AG04449 (cell line): Measurements from ENCODE around the gene DCANP1.
A peak's percentile ranks its signal among the peaks of the same experiment; 100 is the strongest.

Source experiments
- CTCF ChIA-PET: fragments of 350-600 bp; formaldehyde crosslinking; extraction: SDS; loops from one replicate; lab custom pipeline; 2021; ENCODE audit warnings: antibody characterized with exemption; lab: Yijun Ruan, JAX
- POLR2A ChIA-PET: fragments of 400-600, 350-600 bp; formaldehyde crosslinking; extraction: SDS; loops from one replicate; lab custom pipeline; 2020; ENCODE audit warnings: antibody characterized with exemption, inconsistent platforms; lab: Yijun Ruan, JAX
- DNase-seq: peaks from one replicate; pipeline ENCODE4 v3.0.0-alpha.2; 2010; ENCODE audit warnings: low read depth, low spot score
- H3K4me3 ChIP-seq: 2 replicates; pipeline ENCODE4 v1.5.1; 2011; ENCODE audit warnings: low read depth, mild to moderate bottlenecking, control low read depth, low read length
- TF ChIP-seq, protein P1 (sequence below): IDR thresholded peaks from one replicate; pipeline ENCODE4 v1.5.1; 2011; ENCODE audit warnings: mild to moderate bottlenecking, moderate library complexity, low read length, control low read depth, inconsistent platforms; ENCODE audit not compliant: insufficient read depth; ENCODE audit errors: missing control alignments

DCANP1 gene

DNA sequence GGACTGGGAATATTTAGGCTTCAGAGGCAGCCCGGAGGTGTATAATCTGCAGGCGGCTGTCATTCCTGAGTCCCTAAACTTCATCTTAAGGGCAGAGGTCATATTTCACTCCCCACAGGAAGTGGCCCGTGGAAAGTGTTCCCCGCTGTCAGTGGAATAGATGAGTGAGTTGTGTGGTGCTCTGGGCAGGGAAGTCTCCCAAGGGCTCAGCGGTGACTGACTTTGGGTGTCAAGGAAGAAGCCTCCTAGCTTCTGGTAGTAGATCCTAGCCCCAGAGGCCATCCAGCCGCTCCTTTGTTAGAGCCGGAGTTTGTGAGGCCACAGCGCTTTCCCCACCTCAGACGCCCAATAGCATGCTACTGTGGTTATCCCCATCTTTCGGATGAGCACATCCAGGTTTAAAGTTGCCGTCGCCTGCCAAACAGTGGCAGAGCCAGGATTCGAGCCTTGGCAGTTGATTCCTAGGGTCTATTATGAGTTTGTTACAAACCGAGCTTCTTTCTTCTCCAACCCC, 43.9 kb upstream of the DCANP1 start:
- DNase-seq, result no peak
- POLR2A ChIA-PET, result no interaction called here
- H3K4me3 ChIP-seq, result no peak overlapping the region
- CTCF ChIA-PET, result interaction anchor here (1.0 to 10.7 kb wide), 5 partner anchors 26 to 75 kb away, joined by 4 to 85 read pairs (median 24); no protein-coding TSS in a partner anchor
- TF ChIP-seq, protein P1, sequence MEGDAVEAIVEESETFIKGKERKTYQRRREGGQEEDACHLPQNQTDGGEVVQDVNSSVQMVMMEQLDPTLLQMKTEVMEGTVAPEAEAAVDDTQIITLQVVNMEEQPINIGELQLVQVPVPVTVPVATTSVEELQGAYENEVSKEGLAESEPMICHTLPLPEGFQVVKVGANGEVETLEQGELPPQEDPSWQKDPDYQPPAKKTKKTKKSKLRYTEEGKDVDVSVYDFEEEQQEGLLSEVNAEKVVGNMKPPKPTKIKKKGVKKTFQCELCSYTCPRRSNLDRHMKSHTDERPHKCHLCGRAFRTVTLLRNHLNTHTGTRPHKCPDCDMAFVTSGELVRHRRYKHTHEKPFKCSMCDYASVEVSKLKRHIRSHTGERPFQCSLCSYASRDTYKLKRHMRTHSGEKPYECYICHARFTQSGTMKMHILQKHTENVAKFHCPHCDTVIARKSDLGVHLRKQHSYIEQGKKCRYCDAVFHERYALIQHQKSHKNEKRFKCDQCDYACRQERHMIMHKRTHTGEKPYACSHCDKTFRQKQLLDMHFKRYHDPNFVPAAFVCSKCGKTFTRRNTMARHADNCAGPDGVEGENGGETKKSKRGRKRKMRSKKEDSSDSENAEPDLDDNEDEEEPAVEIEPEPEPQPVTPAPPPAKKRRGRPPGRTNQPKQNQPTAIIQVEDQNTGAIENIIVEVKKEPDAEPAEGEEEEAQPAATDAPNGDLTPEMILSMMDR, result no peak

DNA sequence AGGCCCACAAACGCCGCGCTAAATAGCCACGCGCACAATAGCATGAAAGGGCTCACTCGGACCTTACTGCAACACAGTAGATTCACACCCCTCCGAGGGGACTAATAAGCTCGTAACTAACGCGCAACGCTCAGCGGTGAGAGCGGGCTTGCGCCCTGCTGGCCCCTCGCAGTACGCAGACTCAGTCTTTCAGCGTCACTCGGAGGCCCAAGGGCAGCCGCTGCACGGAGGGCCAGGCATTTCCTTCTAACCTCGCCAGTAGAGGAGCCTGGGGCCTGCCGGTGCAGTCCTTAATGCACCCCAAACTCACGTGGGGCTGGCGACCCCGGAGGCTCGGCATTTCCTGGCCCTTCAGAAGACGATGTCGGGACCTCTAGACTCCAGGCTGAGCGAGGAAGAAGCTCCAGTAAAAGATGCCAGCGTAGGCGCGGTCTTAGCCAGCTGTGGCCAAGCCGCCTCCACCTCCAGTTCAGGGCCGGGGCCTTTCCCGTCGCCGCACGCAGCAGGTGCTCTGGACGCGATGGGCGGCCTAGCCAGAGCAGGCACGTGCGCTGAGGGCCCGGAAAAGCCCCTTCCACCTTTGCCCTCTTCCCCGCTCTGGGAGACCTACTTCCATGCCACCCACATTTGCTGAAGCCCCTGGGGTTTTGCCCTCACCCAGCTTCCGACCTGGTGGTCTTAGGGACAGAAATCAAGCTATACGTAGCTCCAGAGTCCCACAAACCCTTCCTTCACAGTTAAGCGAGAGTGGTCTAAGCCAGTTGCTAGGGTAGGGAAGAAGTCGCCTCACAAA, 43.3 kb upstream of the DCANP1 start:
- DNase-seq, result no peak
- H3K4me3 ChIP-seq, result no peak overlapping the region
- CTCF ChIA-PET, result interaction anchor here (1.0 to 10.7 kb wide), 5 partner anchors 25 to 76 kb away, joined by 4 to 85 read pairs (median 24); no protein-coding TSS in a partner anchor
- POLR2A ChIA-PET, result no interaction called here
- TF ChIP-seq, protein P1, result no peak

DNA sequence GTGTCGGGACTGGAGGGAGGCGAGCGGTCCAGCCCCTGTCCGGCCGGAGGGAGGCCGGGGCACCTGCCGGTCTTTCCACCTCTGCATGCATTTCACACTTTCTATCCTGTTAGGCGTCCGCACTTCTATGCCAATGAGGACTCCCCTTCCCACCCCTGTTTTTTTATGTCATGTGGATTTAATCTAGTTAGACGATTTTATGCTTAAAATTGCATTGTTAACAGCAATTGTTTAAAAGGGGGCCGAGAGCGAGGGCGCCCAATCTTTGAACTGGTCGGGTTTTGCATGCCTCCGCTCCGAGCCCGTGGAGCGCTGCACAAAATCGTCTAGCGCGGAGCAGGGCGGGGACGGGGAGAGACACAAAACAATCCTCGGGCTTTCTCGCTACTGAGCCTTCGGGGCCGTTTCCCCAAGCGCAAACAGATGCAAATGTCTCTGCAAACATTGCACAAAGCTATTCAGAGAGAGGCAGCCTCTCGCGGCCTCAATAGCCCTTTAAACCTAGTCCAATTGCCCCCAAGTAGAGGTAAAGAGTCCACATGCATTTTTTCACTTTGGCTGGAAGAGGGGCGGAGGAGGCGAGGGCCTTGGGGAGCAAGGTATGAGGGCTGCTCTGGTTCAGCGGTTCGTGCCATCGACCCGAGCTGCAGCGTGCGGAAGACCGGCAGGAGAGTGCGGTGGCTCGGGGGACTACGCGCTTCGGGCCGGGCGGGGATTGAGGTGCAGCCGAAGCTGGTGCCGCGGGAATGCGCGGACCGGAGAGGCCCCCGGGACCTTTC, 42.5 kb upstream of the DCANP1 start:
- no peak for DNase-seq
- ChIA-PET CTCF (interaction anchor here (1.0 to 10.7 kb wide), 5 partner anchors 24 to 77 kb away, joined by 4 to 85 read pairs (median 24); no protein-coding TSS in a partner anchor), POLR2A (no interaction called here)
- no peak overlapping the region; the same call in 1 of the 2 replicates for H3K4me3 ChIP-seq
- TF ChIP-seq, protein P1, result no peak

DNA sequence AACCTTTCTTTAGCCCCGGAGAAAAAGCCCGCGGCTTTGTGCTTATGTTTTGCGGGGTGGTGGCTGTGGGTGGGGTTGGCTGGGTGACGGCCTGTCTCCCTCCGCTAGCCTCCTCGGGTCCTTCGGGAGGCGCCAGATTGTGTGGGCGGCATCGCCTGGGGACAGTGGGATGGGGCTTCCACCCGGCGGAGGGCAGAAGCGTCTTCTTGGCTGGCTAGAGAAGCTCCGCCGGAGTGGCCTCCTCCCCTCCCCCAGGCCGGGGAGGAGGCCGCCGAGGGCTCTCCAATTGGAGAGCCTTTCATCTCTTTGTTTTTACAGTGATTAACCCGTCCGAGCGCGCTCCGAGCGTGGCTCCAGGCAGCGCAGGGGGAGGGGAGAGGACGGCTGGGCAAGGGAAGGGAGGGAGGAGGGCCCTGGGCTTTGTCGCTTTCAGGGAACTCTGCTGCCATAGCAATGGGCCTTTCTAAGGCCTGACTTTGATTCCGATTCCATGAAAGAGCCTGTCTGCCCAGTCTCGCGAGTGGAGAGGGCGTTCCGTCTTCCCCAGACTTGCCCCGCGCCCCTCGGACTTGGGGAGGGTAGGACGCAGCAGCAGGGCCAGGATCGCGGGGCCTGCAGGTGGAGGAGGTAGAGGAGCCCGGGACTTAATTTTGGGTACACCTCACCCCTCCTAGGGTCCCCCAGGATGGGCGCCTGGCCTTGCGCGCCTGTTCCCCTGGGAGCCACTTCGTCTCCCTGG, 41.7 kb upstream of the DCANP1 start:
- H3K4me3 ChIP-seq, result peak overlapping the region; percentile 56
- POLR2A ChIA-PET, result no interaction called here
- CTCF ChIA-PET, result interaction anchor here (1.0 to 10.7 kb wide), 8 partner anchors 16 to 77 kb away, joined by 3 to 85 read pairs (median 6); no protein-coding TSS in a partner anchor
- DNase-seq, result no peak
- TF ChIP-seq, protein P1, result no peak

DNA sequence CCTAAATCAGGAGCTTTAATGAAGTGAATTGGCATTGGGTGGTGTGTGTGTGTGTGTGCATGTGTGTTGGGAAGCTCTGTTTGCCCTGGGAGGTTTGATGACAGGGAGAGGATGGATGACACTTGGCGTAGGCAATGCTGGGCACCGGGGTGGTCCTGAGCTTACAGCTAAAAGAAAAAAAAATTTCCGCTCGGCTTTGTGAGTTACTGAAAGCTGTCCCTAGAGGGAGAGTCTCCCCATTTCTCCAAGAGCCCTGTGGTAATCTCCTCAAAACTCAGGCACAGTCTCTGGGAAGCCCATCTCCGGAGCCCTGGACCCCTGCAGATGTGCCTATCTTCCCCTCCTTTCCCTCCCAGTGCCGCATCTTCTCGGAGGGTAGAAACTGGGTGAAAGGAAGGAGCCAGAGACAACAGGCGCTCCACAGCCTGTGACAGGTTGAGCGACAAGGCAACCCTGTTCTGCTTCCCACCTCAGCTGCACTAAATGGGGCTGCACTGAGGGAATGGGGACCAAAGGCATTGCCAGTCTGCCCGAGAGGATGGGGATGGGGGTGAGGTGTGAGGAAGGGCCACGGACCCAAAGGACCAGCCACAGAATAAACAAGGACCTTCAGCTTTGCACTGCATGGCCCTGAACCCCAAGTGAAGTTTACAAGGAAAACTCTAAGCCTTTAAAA, 40.8 kb upstream of the DCANP1 start:
- DNase-seq, result no peak
- POLR2A ChIA-PET, result no interaction called here
- CTCF ChIA-PET, result interaction anchor here (1.0 to 10.7 kb wide), 9 partner anchors 10 to 78 kb away, joined by 3 to 85 read pairs (median 5); no protein-coding TSS in a partner anchor
- H3K4me3 ChIP-seq, result no peak overlapping the region
- TF ChIP-seq, protein P1, result no peak
